ENCODE data around the gene GIPR.
A peak's percentile ranks its signal among the peaks of the same experiment; 100 is the strongest.

Gene GIPR

DNA sequence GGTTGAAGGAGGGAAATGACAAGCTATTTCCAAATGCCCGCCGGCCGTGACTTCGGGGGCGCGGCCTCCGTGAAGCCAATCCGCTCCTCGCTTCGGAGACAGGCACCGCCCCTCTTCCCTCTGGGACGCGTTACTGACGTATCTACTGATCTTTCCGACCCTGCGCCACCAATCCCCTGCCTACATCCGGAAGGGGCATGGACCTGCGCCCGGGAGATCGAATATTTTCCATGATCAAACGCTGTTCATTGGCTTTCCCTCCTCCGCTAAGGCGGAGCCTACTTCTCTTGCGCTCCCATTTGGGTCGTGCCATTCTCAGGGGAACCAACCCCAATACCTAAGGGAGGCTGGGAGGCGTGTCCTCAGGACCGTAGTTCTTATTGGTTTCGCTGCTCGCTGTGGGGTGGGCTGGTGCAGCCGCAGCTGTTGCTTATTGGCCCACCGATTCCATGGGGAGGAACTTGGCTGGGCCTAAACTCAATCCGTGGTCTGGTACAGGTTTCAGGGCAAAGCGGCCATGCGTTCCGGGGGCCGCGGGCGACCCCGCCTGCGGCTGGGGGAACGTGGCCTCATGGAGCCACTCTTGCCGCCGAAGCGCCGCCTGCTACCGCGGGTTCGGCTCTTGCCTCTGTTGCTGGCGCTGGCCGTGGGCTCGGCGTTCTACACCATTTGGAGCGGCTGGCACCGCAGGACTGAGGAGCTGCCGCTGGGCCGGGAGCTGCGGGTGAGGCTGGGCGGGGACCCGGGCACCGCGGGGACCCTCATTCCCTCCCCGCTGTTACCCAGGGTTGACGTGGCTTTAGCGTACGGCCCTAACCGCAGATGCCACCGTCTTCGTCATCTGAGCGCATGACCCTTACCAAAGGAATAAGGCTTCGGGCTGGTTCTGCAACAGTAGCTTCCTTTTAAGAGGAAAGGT is 24.4 kb downstream of the GIPR start, which contains the start of gene QPCTL (continued):
- TF ChIP-seq ZNF510 (tag by site-specific recombination; IDR thresholded peaks at IDR 0.05; ENCODE audit: insufficient replicate concordance) (no peak), ZNF48 (tag by site-specific recombination; IDR thresholded peaks at IDR 0.05) (no peak), ZNF514 (tag by site-specific recombination; IDR thresholded peaks at IDR 0.05) (no peak), SALL2 (tag by site-specific recombination; IDR thresholded peaks at IDR 0.05; ENCODE audit: borderline replicate concordance) (no peak), ZNF610 (tag by site-specific recombination; IDR thresholded peaks at IDR 0.05; ENCODE audit: borderline replicate concordance) (no peak), GLI4 (tag by site-specific recombination; IDR thresholded peaks at IDR 0.05) (peak; percentile 84; the same call in 1 of the 2 replicates), ZNF324 (tag by site-specific recombination; IDR thresholded peaks at IDR 0.05) (0 out of 2 replicates have a peak, but pooled peaks have one; percentile 34), ZNF24 (tag by site-specific recombination; IDR thresholded peaks at IDR 0.05) (peak; percentile 56; the same call in 1 of the 2 replicates), ZNF426 (tag by site-specific recombination; IDR thresholded peaks at IDR 0.05) (no peak), KLF1 (tag by site-specific recombination; IDR thresholded peaks at IDR 0.05) (peak; percentile 57)
- TF ChIP-seq, protein P1, sequence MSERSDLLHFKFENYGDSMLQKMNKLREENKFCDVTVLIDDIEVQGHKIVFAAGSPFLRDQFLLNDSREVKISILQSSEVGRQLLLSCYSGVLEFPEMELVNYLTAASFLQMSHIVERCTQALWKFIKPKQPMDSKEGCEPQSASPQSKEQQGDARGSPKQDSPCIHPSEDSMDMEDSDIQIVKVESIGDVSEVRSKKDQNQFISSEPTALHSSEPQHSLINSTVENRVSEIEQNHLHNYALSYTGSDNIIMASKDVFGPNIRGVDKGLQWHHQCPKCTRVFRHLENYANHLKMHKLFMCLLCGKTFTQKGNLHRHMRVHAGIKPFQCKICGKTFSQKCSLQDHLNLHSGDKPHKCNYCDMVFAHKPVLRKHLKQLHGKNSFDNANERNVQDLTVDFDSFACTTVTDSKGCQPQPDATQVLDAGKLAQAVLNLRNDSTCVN (tag by site-specific recombination; optimal IDR thresholded peaks at IDR 0.05), result peak; percentile 58
- TF ChIP-seq, protein P2, sequence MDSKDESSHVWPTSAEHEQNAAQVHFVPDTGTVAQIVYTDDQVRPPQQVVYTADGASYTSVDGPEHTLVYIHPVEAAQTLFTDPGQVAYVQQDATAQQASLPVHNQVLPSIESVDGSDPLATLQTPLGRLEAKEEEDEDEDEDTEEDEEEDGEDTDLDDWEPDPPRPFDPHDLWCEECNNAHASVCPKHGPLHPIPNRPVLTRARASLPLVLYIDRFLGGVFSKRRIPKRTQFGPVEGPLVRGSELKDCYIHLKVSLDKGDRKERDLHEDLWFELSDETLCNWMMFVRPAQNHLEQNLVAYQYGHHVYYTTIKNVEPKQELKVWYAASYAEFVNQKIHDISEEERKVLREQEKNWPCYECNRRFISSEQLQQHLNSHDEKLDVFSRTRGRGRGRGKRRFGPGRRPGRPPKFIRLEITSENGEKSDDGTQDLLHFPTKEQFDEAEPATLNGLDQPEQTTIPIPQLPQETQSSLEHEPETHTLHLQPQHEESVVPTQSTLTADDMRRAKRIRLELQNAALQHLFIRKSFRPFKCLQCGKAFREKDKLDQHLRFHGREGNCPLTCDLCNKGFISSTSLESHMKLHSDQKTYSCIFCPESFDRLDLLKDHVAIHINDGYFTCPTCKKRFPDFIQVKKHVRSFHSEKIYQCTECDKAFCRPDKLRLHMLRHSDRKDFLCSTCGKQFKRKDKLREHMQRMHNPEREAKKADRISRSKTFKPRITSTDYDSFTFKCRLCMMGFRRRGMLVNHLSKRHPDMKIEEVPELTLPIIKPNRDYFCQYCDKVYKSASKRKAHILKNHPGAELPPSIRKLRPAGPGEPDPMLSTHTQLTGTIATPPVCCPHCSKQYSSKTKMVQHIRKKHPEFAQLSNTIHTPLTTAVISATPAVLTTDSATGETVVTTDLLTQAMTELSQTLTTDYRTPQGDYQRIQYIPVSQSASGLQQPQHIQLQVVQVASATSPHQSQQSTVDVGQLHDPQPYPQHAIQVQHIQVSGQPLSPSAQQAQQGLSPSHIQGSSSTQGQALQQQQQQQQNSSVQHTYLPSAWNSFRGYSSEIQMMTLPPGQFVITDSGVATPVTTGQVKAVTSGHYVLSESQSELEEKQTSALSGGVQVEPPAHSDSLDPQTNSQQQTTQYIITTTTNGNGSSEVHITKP (tag by site-specific recombination; IDR thresholded peaks at IDR 0.05), result peak; percentile 96
- TF ChIP-seq, protein P3, sequence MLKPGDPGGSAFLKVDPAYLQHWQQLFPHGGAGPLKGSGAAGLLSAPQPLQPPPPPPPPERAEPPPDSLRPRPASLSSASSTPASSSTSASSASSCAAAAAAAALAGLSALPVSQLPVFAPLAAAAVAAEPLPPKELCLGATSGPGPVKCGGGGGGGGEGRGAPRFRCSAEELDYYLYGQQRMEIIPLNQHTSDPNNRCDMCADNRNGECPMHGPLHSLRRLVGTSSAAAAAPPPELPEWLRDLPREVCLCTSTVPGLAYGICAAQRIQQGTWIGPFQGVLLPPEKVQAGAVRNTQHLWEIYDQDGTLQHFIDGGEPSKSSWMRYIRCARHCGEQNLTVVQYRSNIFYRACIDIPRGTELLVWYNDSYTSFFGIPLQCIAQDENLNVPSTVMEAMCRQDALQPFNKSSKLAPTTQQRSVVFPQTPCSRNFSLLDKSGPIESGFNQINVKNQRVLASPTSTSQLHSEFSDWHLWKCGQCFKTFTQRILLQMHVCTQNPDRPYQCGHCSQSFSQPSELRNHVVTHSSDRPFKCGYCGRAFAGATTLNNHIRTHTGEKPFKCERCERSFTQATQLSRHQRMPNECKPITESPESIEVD (tag by site-specific recombination; IDR thresholded peaks at IDR 0.05), result no peak
- TF ChIP-seq, protein P4, sequence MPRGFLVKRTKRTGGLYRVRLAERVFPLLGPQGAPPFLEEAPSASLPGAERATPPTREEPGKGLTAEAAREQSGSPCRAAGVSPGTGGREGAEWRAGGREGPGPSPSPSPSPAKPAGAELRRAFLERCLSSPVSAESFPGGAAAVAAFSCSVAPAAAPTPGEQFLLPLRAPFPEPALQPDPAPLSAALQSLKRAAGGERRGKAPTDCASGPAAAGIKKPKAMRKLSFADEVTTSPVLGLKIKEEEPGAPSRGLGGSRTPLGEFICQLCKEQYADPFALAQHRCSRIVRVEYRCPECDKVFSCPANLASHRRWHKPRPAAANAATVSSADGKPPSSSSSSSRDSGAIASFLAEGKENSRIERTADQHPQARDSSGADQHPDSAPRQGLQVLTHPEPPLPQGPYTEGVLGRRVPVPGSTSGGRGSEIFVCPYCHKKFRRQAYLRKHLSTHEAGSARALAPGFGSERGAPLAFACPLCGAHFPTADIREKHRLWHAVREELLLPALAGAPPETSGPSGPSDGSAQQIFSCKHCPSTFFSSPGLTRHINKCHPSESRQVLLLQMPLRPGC (tag by site-specific recombination; IDR thresholded peaks at IDR 0.05), result peak; percentile 48; the same call in 1 of the 2 replicates
- TF ChIP-seq, protein P5, sequence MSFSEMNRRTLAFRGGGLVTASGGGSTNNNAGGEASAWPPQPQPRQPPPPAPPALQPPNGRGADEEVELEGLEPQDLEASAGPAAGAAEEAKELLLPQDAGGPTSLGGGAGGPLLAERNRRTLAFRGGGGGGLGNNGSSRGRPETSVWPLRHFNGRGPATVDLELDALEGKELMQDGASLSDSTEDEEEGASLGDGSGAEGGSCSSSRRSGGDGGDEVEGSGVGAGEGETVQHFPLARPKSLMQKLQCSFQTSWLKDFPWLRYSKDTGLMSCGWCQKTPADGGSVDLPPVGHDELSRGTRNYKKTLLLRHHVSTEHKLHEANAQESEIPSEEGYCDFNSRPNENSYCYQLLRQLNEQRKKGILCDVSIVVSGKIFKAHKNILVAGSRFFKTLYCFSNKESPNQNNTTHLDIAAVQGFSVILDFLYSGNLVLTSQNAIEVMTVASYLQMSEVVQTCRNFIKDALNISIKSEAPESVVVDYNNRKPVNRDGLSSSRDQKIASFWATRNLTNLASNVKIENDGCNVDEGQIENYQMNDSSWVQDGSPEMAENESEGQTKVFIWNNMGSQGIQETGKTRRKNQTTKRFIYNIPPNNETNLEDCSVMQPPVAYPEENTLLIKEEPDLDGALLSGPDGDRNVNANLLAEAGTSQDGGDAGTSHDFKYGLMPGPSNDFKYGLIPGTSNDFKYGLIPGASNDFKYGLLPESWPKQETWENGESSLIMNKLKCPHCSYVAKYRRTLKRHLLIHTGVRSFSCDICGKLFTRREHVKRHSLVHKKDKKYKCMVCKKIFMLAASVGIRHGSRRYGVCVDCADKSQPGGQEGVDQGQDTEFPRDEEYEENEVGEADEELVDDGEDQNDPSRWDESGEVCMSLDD (tag by site-specific recombination; IDR thresholded peaks at IDR 0.05), result peak; percentile 87
- TF ChIP-seq, protein P6, sequence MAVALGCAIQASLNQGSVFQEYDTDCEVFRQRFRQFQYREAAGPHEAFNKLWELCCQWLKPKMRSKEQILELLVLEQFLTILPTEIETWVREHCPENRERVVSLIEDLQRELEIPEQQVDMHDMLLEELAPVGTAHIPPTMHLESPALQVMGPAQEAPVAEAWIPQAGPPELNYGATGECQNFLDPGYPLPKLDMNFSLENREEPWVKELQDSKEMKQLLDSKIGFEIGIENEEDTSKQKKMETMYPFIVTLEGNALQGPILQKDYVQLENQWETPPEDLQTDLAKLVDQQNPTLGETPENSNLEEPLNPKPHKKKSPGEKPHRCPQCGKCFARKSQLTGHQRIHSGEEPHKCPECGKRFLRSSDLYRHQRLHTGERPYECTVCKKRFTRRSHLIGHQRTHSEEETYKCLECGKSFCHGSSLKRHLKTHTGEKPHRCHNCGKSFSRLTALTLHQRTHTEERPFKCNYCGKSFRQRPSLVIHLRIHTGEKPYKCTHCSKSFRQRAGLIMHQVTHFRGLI (tag by site-specific recombination; IDR thresholded peaks at IDR 0.05), result peak; percentile 60; the same call in 1 of the 2 replicates
- TF ChIP-seq, protein P7, sequence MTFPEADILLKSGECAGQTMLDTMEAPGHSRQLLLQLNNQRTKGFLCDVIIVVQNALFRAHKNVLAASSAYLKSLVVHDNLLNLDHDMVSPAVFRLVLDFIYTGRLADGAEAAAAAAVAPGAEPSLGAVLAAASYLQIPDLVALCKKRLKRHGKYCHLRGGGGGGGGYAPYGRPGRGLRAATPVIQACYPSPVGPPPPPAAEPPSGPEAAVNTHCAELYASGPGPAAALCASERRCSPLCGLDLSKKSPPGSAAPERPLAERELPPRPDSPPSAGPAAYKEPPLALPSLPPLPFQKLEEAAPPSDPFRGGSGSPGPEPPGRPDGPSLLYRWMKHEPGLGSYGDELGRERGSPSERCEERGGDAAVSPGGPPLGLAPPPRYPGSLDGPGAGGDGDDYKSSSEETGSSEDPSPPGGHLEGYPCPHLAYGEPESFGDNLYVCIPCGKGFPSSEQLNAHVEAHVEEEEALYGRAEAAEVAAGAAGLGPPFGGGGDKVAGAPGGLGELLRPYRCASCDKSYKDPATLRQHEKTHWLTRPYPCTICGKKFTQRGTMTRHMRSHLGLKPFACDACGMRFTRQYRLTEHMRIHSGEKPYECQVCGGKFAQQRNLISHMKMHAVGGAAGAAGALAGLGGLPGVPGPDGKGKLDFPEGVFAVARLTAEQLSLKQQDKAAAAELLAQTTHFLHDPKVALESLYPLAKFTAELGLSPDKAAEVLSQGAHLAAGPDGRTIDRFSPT (tag by site-specific recombination; IDR thresholded peaks at IDR 0.05), result peak; percentile 91
- TF ChIP-seq, protein P8, sequence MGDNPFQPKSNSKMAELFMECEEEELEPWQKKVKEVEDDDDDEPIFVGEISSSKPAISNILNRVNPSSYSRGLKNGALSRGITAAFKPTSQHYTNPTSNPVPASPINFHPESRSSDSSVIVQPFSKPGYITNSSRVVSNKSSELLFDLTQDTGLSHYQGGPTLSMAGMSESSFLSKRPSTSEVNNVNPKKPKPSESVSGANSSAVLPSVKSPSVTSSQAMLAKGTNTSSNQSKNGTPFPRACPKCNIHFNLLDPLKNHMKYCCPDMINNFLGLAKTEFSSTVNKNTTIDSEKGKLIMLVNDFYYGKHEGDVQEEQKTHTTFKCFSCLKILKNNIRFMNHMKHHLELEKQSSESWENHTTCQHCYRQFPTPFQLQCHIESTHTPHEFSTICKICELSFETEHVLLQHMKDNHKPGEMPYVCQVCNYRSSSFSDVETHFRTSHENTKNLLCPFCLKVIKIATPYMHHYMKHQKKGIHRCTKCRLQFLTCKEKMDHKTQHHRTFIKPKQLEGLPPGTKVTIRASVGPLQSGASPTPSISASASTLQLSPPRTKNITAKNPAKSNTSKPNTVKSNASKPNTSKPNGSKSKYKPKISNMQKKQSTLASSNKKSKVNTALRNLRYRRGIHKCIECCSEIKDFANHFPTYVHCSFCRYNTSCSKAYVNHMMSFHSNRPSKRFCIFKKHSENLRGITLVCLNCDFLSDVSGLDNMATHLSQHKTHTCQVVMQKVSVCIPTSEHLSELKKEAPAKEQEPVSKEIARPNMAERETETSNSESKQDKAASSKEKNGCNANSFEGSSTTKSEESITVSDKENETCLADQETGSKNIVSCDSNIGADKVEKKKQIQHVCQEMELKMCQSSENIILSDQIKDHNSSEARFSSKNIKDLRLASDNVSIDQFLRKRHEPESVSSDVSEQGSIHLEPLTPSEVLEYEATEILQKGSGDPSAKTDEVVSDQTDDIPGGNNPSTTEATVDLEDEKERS (tag by site-specific recombination; IDR thresholded peaks at IDR 0.05), result no peak
